GM23248 (cell line): ENCODE measurements around the gene SKI.

ENCODE experiments used
- EZH2 ChIP-seq: fragments of 200-600 bp; sonication (generic); IDR thresholded peaks from 2 replicates; pipeline ENCODE4 v1.6.1; 2018; ENCODE audit warnings: antibody characterized with exemption, mild to moderate bottlenecking; ENCODE audit not compliant: insufficient read depth, poor library complexity, severe bottlenecking
- EZH2phosphoT487 ChIP-seq: fragments of 200-600 bp; sonication (generic); IDR thresholded peaks from 2 replicates; pipeline ENCODE4 v1.6.1; 2018; ENCODE audit warnings: antibody characterized with exemption, moderate library complexity, mild to moderate bottlenecking, low read depth; ENCODE audit not compliant: insufficient read depth

GRCh38 chr1:2316451-2316961, 88.4 kb downstream of the SKI start:
- TF ChIP-seq EZH2 (no peak), EZH2phosphoT487 (no peak)
